ENCODE results near the gene VIL1. TPM values are rescaled to one million over a fixed set of nuclear protein-coding genes. Genes with fewer than 3 reads are reported as not detected.

Gene VIL1
- total RNA-seq, 4 donors from 2014 or later, result 189 to 1,274 (median 741) TPM

GRCh38 chr2:218398437-218399390, 20.2 kb upstream of the VIL1 start:
- peak overlapping the region; percentile 95 to 99 (median 98) for H3K27ac ChIP-seq
- no peaks in the 10 kb centered on the region for H3K27me3 ChIP-seq
- H3K36me3 ChIP-seq, result peaks cover 0 to 25% (median 0%) of the 10 kb centered on the region in 3 donors
- H3K4me3 ChIP-seq, result peak overlapping the region; percentile 75 to 97 (median 89)
- peak; percentile 65 to 89 (median 89) for DNase-seq
- H3K4me1 ChIP-seq, result peaks cover 0 to 38% (median 27%) of the 10 kb centered on the region in 4 donors
- TF ChIP-seq CTCF (IDR thresholded peaks at IDR 0.05) (peak in 2 of 6 experiments; percentile 12 to 33), POLR2A (IDR thresholded peaks at IDR 0.05) (no peak)
- H3K9me3 ChIP-seq, result no peaks in the 10 kb centered on the region

- peak within 1 kb of the TSS; percentile 75 to 97 (median 89) for H3K4me3 ChIP-seq
- peak; percentile 95 to 99 (median 98) for DNase-seq
- H3K27ac ChIP-seq, result peak within 1 kb of the TSS; percentile 95 to 99 (median 98)
- peak; percentile 73 to 79 for TF ChIP-seq POLR2A (IDR thresholded peaks at IDR 0.05)
- peak in 4 of 6 experiments; percentile 8 to 28 (median 20) for TF ChIP-seq CTCF (IDR thresholded peaks at IDR 0.05)
- no peaks in the 10 kb centered on the region for H3K9me3 ChIP-seq
- no peaks in the 10 kb centered on the region for H3K27me3 ChIP-seq
- H3K36me3 ChIP-seq, result peaks cover 0 to 34% (median 0%) of the 10 kb centered on the region in 3 donors
- peaks cover 0 to 42% (median 27%) of the 10 kb centered on the region in 4 donors for H3K4me1 ChIP-seq
Measured at GRCh38 chr2:218399391-218400166, 19.3 kb upstream of the VIL1 start, which contains the start of gene CTDSP1. Gene CTDSP1, plus strand, starts transcription at chr2:218399868. Its CDS starts 223 bp downstream, at chr2:218400091.

- Histone ChIP-seq H3K4me3 (peak overlapping the region; percentile 75 to 97 (median 89)), H3K36me3 (peaks cover 0 to 39% (median 0%) of the 10 kb centered on the region in 3 donors), H3K9me3 (no peaks in the 10 kb centered on the region), H3K27me3 (no peaks in the 10 kb centered on the region), H3K4me1 (peaks cover 1 to 49% (median 29%) of the 10 kb centered on the region in 4 donors), H3K27ac (peak overlapping the region; percentile 95 to 99 (median 98))
- DNase-seq, result peak in 1 of 3 donors; percentile 71
- TF ChIP-seq CTCF (IDR thresholded peaks at IDR 0.05), result no peak
- peak; percentile 28 to 46 for TF ChIP-seq POLR2A (IDR thresholded peaks at IDR 0.05)
Measured at GRCh38 chr2:218400167-218400929, 18.6 kb upstream of the VIL1 start.

GRCh38 chr2:218400930-218401881, 17.7 kb upstream of the VIL1 start:
- peak overlapping the region; percentile 75 to 97 (median 89) for H3K4me3 ChIP-seq
- H3K4me1 ChIP-seq, result peaks cover 4 to 51% (median 31%) of the 10 kb centered on the region in 4 donors
- peak overlapping the region; percentile 95 to 99 (median 98) for H3K27ac ChIP-seq
- DNase-seq, result peak in 2 of 3 donors; percentile 73 to 79
- TF ChIP-seq POLR2A (IDR thresholded peaks at IDR 0.05), result peak; percentile 34 to 63
- TF ChIP-seq CTCF (IDR thresholded peaks at IDR 0.05), result no peak
- peaks cover 0 to 39% (median 0%) of the 10 kb centered on the region in 3 donors for H3K36me3 ChIP-seq
- no peaks in the 10 kb centered on the region for H3K27me3 ChIP-seq
- H3K9me3 ChIP-seq, result no peaks in the 10 kb centered on the region
